WTC11 (cell line): ENCODE results near the gene MRNIP. TPM values are rescaled to one million over a fixed set of nuclear protein-coding genes. Genes with fewer than 3 reads are reported as not detected.

Source experiments
- ATAC-seq: fragments of 200-7000 bp; cut with Tn5 transposase; 2 replicates; pipeline ENCODE4 v1.10.0; 2021; ENCODE audit warnings: mild to moderate bottlenecking, moderate library complexity
- CTCF ChIA-PET: fragments of 300-600 bp; sonication (Branson Sonifier 250); formaldehyde crosslinking; loops from one replicate; lab custom pipeline; 2021; ENCODE audit warnings: antibody characterized with exemption; lab: Charles Lee
- POLR2A ChIA-PET: fragments of 350-600 bp; sonication (Branson Sonifier 250); formaldehyde crosslinking; loops from one replicate; lab custom pipeline; 2021; ENCODE audit warnings: antibody characterized with exemption; lab: Charles Lee
- DNase-seq: peaks from one replicate; pipeline ENCODE4 v3.0.0; 2021; ENCODE audit warnings: low spot score
- H3K27ac Mint-ChIP-seq: 2 replicates; pipeline ENCODE4 v1.8.0; 2021; ENCODE audit warnings: mixed read lengths
- H3K27me3 Mint-ChIP-seq: 2 replicates; pipeline ENCODE4 v1.8.0; 2021; ENCODE audit warnings: low read depth, mild to moderate bottlenecking, moderate library complexity, mixed read lengths
- H3K36me3 Mint-ChIP-seq: 2 replicates; pipeline ENCODE4 v1.8.0; 2021; ENCODE audit warnings: mixed read lengths
- H3K4me1 Mint-ChIP-seq: 2 replicates; pipeline ENCODE4 v1.8.0; 2022; ENCODE audit warnings: mixed read lengths
- H3K4me3 Mint-ChIP-seq: 2 replicates; pipeline ENCODE4 v1.8.0; 2021; ENCODE audit warnings: mild to moderate bottlenecking, moderate library complexity, mixed read lengths
- H3K9me3 Mint-ChIP-seq: 2 replicates; pipeline ENCODE4 v1.8.0; 2021; ENCODE audit warnings: mixed read lengths
- CREB1 ChIP-seq: sonication (generic); formaldehyde crosslinking; IDR thresholded peaks from 2 replicates; pipeline ENCODE4 v1.8.0; 2023; ENCODE audit warnings: mild to moderate bottlenecking, missing genetic modification reagents
- CTCF ChIP-seq: fragments of 200-600 bp; IDR thresholded peaks from 2 replicates; pipeline ENCODE4 v1.8.0; 2022; ENCODE audit warnings: antibody characterized with exemption
- E2F4 ChIP-seq: sonication (generic); formaldehyde crosslinking; IDR thresholded peaks from 2 replicates; pipeline ENCODE4 v1.8.1; 2022; ENCODE audit warnings: low read depth, mild to moderate bottlenecking, moderate library complexity, missing genetic modification reagents, borderline replicate concordance
- FOXK1 ChIP-seq: sonication (generic); formaldehyde crosslinking; IDR thresholded peaks from 2 replicates; pipeline ENCODE4 v1.8.0; 2022; ENCODE audit warnings: mild to moderate bottlenecking, moderate library complexity, missing genetic modification reagents
- FOXP4 ChIP-seq: sonication (generic); formaldehyde crosslinking; IDR thresholded peaks from 2 replicates; pipeline ENCODE4 v1.8.0; 2022; ENCODE audit warnings: mild to moderate bottlenecking, missing genetic modification reagents
- HMGXB4 ChIP-seq: sonication (generic); formaldehyde crosslinking; IDR thresholded peaks from 2 replicates; pipeline ENCODE4 v1.8.1; 2023; ENCODE audit warnings: mild to moderate bottlenecking, moderate library complexity, missing genetic modification reagents
- IRF1 ChIP-seq: sonication (generic); formaldehyde crosslinking; IDR thresholded peaks from 2 replicates; pipeline ENCODE4 v1.8.0; 2023; ENCODE audit warnings: missing genetic modification reagents
- IRF2 ChIP-seq: sonication (generic); formaldehyde crosslinking; IDR thresholded peaks from 2 replicates; pipeline ENCODE4 v1.8.0; 2022; ENCODE audit warnings: low read depth, missing genetic modification reagents, borderline replicate concordance
- NFYB ChIP-seq: sonication (generic); formaldehyde crosslinking; conservative IDR thresholded peaks from 2 replicates; pipeline ENCODE4 v1.8.0; 2022; ENCODE audit warnings: low read depth, missing genetic modification reagents
- PREB ChIP-seq: sonication (generic); formaldehyde crosslinking; IDR thresholded peaks from 2 replicates; pipeline ENCODE4 v1.8.1; 2022; ENCODE audit warnings: mild to moderate bottlenecking, missing genetic modification reagents, moderate library complexity, borderline replicate concordance
- SP1 ChIP-seq: sonication (generic); formaldehyde crosslinking; conservative IDR thresholded peaks from 2 replicates; pipeline ENCODE4 v1.8.1; 2022; ENCODE audit warnings: missing genetic modification reagents
- STAT6 ChIP-seq: sonication (generic); formaldehyde crosslinking; conservative IDR thresholded peaks from 2 replicates; pipeline ENCODE4 v1.8.1; 2023; ENCODE audit warnings: mild to moderate bottlenecking, low read depth, missing genetic modification reagents, moderate library complexity
- USF2 ChIP-seq: sonication (generic); formaldehyde crosslinking; IDR thresholded peaks from 2 replicates; pipeline ENCODE4 v1.8.1; 2023; ENCODE audit warnings: mild to moderate bottlenecking, missing genetic modification reagents, moderate library complexity
- ZNF232 ChIP-seq: sonication (generic); formaldehyde crosslinking; IDR thresholded peaks from 2 replicates; pipeline ENCODE4 v1.8.0; 2022; ENCODE audit warnings: mild to moderate bottlenecking, missing genetic modification reagents
- ZNF281 ChIP-seq: sonication (generic); formaldehyde crosslinking; IDR thresholded peaks from 2 replicates; pipeline ENCODE4 v1.8.0; 2023; ENCODE audit warnings: mild to moderate bottlenecking, missing genetic modification reagents
- ZNF317 ChIP-seq: sonication (generic); formaldehyde crosslinking; IDR thresholded peaks from 2 replicates; pipeline ENCODE4 v1.8.1; 2023; ENCODE audit warnings: low read depth, mild to moderate bottlenecking, moderate library complexity, missing genetic modification reagents, borderline replicate concordance
- total RNA-seq: library from RNA; stranded (reverse); gene quantifications from 3 replicates; pipeline ENCODE4 v1.2.3, GENCODE V29; 2021

The MRNIP gene
- total RNA-seq, 1 experiment from 2014 or later = 42.0 TPM

GRCh38 chr5:179822444-179822990 lies 36.1 kb downstream of the MRNIP start:
- Mint-ChIP-seq H3K9me3 (no peaks in the 10 kb centered on the region), H3K36me3 (peaks cover 41% of the 10 kb centered on the region), H3K27ac (no peak overlapping the region; the same call in 1 of the 2 replicates), H3K27me3 (peaks cover 8% of the 10 kb centered on the region), H3K4me3 (peak overlapping the region; percentile 87), H3K4me1 (peaks cover 33% of the 10 kb centered on the region)
- ChIA-PET CTCF (interaction anchor here (0.5 to 1.6 kb wide), 3 partner anchors 11 to 78 kb away, joined by 3 to 10 read pairs (median 4); no protein-coding TSS in a partner anchor), POLR2A (interaction anchor here (0.7 kb wide), 1 partner anchor 90 kb away, joined by 9 read pairs; no protein-coding TSS in a partner anchor)
- ATAC-seq (no peak), DNase-seq (no peak)
- no peak for TF ChIP-seq IRF1 (CRISPR knock-in tag)
- no peak for TF ChIP-seq IRF2
- no peak for TF ChIP-seq CREB1 (CRISPR knock-in tag)
- no peak for TF ChIP-seq HMGXB4 (CRISPR knock-in tag)
- no peak for TF ChIP-seq E2F4
- no peak for TF ChIP-seq STAT6 (CRISPR knock-in tag)
- no peak for TF ChIP-seq USF2 (CRISPR knock-in tag)
- TF ChIP-seq CTCF = no peak
- TF ChIP-seq FOXP4 (CRISPR knock-in tag) = no peak
- no peak for TF ChIP-seq NFYB (CRISPR knock-in tag)
- no peak for TF ChIP-seq SP1 (CRISPR knock-in tag)
- TF ChIP-seq ZNF281 (CRISPR knock-in tag) = no peak
- no peak for TF ChIP-seq ZNF232 (CRISPR knock-in tag)
- no peak for TF ChIP-seq FOXK1
- TF ChIP-seq PREB (CRISPR knock-in tag) = no peak
- TF ChIP-seq ZNF317 (CRISPR knock-in tag) = no peak
